IPS DF 6.9 (cell line): ENCODE data around the gene XCR1.

Source experiments
- DNase-seq: peaks from one replicate; pipeline ENCODE4 v3.0.0-alpha.2; 2013; ENCODE audit warnings: low read depth, low spot score
- H3K27ac ChIP-seq: one replicate; pipeline ENCODE4 v1.5.1; 2013; ENCODE audit warnings: low read length, control low read depth
- H3K27me3 ChIP-seq: 2 replicates; pipeline ENCODE4 v1.6.1; 2013; ENCODE audit warnings: mild to moderate bottlenecking, low read length; ENCODE audit not compliant: control insufficient read depth, insufficient read depth
- H3K36me3 ChIP-seq: 2 replicates; pipeline ENCODE4 v1.6.1; 2013; ENCODE audit warnings: low read length; ENCODE audit not compliant: control insufficient read depth, insufficient read depth
- H3K4me1 ChIP-seq: 2 replicates; pipeline ENCODE4 v1.6.1; 2013; ENCODE audit warnings: low read length; ENCODE audit not compliant: control insufficient read depth, insufficient read depth
- H3K4me3 ChIP-seq: 2 replicates; pipeline ENCODE4 v1.5.1; 2013; ENCODE audit warnings: mild to moderate bottlenecking, low read length
- H3K9me3 ChIP-seq: 2 replicates; pipeline ENCODE4 v1.6.1; 2013; ENCODE audit warnings: low read length, inconsistent platforms; ENCODE audit not compliant: control insufficient read depth, insufficient read depth
- WGBS: extraction: QIAGEN DNeasy Blood & Tissue Kit; methylation state at CpG from one replicate; pipeline ENCODE4 v1.1.7; 2013; ENCODE audit warnings: mixed read lengths, missing lambda C conversion rate; ENCODE audit not compliant: insufficient read length, insufficient coverage; 5-methylcytosine and 5-hydroxymethylcytosine counted together

Gene XCR1

DNA sequence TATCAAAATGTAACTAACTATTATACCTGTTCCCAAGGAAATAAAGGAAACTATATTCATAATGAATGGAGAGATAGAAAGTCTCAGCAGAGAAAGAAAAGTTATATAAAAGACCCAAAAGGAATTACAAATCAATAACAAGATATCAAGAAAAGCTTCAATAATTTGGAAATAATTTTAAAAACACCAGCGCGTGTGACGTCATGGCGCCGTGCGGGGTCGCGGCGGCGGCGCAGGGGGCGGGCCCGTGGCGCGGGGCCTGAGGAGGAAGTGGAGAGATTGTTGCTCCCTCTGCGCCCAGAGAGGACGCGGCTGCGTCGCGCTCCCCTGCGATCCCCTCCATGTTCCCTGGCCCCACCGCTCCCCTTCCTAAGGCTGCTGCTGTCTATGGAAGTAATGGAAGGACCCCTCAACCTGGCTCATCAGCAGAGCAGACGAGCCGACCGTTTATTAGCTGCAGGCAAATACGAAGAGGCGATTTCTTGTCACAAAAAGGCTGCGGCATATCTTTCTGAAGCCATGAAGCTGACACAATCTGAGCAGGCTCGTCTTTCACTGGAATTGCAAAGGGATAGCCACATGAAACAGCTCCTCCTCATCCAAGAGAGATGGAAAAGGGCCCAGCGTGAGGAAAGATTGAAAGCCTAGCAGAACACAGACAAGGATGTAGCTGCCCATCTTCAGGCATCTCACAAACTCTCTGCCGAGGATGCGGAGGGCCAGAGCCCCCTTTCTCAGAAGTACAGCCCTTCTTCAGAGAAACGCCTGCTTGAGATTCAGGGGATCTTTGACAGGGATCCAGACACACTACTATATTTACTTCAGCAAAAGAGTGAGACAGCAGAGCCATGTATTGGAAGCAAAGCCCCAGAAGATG lies 4.1 kb downstream of the XCR1 start:
- no CpG with 5 or more reads among the region's 34 CpGs for WGBS
- Histone ChIP-seq H3K36me3 (no peaks in the 10 kb centered on the region; the same call in 1 of the 2 replicates), H3K9me3 (peaks cover 4% of the 10 kb centered on the region), H3K27me3 (no peaks in the 10 kb centered on the region), H3K4me1 (no peaks in the 10 kb centered on the region), H3K27ac (no peak overlapping the region), H3K4me3 (no peak overlapping the region)
- DNase-seq: no peak

DNA sequence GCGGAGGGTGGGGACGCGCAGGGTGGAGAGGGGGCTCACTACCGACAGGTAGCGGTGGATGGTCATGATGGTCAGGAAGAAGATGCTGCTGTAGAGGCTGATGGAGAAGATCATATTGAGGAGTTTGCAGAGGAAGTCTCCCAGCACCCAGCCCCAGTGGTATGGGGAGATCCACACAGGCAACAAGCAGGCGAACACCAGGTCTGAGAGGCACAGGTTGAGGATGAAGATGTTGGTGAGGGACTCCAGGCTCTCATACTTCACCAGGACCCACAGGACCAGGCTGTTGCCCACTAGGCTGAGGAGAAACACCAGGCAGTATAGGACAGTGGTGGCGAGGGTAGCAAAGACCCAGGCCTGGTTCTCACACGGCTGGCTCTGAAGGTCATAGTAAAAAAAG lies 5.8 kb downstream of the XCR1 start:
- Histone ChIP-seq H3K27ac (no peak overlapping the region), H3K36me3 (no peaks in the 10 kb centered on the region; the same call in 1 of the 2 replicates), H3K4me1 (no peaks in the 10 kb centered on the region), H3K27me3 (no peaks in the 10 kb centered on the region), H3K9me3 (no peaks in the 10 kb centered on the region), H3K4me3 (no peak overlapping the region)
- no CpG with 5 or more reads among the region's 8 CpGs for WGBS
- DNase-seq: no peak

DNA sequence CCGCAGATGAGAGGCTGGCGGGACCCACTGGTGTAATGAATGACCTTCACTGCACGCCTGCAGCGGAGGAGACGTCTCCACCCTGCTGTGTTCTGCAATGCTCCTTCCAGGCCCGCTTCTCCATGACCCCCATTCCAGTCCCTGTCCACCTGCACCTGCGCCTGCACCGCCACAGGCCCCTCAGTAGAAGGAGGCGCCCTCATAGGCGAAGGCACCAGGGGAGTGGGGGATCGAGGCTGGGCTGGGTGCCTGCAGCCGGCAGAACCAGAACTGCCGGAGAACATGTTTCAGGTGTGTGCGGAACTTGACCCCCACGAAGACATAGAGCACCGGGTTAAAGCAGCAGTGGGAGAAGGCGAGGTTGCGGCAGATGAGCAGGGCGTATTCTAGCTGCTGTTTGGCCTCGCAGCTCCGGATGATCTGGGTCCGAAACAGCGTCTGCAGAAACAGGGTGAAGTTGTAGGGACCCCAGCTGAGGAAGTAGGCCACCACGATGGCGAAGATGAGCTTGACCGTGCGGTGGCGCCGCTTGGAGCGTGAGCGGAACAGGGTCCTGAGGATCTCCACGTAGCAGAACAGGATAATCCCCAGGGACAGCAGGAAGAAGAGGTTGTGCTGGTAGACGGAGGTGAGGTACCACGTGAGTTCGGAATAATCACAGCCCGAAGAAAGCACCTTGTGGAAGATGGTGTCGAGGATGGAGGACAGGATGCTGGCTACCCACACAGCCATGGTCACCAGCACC lies 6.3 kb downstream of the XCR1 start:
- no peak for DNase-seq
- Histone ChIP-seq H3K4me3 (no peak overlapping the region), H3K27ac (no peak overlapping the region), H3K9me3 (no peaks in the 10 kb centered on the region), H3K4me1 (no peaks in the 10 kb centered on the region), H3K27me3 (no peaks in the 10 kb centered on the region), H3K36me3 (no peaks in the 10 kb centered on the region; the same call in 1 of the 2 replicates)
- no CpG with 5 or more reads among the region's 37 CpGs for WGBS

DNA sequence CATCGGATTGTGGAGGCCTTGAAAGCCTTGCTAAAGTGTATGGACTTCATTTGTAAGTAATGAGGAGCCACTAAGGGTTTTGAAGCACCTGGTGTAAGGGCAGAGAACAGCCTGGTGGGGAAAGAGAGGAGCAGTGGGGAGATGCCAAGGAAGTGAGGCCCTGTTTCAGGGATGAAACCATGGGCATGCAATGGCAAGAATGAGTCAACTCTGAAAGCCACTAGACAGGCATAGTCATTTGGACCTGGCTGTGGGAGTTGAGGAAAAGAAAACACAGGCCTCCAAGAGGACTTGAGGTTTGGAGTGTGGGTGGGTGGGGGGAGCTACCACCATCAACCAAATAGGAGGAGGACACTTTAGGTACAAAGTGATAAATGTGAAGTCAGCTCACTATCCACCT lies 7.6 kb downstream of the XCR1 start:
- Histone ChIP-seq H3K4me3 (no peak overlapping the region), H3K4me1 (no peaks in the 10 kb centered on the region), H3K36me3 (no peaks in the 10 kb centered on the region; the same call in 1 of the 2 replicates), H3K27me3 (no peaks in the 10 kb centered on the region), H3K9me3 (no peaks in the 10 kb centered on the region), H3K27ac (no peak overlapping the region)
- no peak for DNase-seq
- no CpG with 5 or more reads among the region's 1 CpG for WGBS

DNA sequence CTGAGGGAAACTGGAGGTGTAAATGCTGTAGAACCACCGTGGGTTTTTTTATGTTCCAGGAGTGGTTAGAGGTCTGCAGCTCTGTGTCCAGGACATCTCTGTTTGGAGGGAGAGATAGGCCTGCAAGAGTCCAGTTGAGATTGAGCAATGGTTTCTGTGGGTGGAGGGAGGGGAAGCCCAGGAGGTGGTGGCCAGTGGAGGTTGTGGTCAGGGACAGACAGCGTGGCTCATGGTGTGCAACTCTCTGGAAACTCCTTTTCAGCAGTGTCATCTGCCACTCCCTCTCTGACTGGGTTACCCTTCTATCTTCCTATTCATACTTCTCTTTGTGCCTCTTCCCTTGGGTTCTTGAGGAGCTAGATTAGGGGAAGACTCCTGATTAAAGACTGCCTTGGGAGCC lies 9.6 kb downstream of the XCR1 start:
- no peak for DNase-seq
- H3K4me3 ChIP-seq: no peak overlapping the region
- H3K4me1 ChIP-seq: no peaks in the 10 kb centered on the region
- H3K27me3 ChIP-seq: no peaks in the 10 kb centered on the region
- no peaks in the 10 kb centered on the region for H3K36me3 ChIP-seq
- H3K9me3 ChIP-seq: no peaks in the 10 kb centered on the region
- H3K27ac ChIP-seq: no peak overlapping the region
- WGBS: no CpG with 5 or more reads among the region's 2 CpGs

DNA sequence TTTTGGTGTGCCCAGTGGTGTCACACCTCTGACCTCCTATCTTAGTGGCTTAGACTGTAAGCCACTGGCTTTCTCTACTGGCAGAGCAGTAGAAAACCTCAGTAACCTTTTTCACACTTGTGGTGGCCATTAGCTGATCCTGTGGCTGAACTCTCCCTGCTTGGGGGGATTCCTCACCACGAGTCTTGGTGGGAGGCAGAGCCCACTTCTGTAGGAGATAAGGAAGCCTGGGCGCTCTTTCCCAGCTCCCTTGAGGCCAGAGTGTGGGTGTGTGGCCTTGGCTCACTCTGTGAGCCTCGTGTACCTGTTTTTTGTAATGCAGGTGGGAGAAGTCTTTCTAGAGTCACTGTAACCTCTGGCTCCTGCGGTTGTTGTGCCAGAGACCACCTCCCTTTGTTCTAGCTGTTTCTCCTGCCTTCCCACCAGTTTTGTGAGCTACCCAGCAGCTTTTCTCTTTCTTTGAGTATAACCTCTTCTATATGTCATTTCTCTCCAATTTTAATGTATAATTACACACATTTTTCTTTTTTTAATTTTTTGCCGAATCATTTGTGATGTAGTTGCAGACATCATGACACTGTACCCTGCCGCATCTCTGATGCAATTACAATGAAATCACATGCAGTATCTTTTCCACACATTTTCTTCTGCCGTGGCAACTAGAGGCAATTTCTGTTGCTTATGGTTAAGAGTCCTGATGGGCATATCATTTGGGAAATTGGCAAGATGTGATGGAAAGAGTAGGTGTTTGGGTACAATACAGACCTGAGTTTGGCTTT lies 13.8 kb downstream of the XCR1 start:
- no CpG with 5 or more reads among the region's 7 CpGs for WGBS
- no peak overlapping the region for H3K27ac ChIP-seq
- no peak overlapping the region for H3K4me3 ChIP-seq
- H3K4me1 ChIP-seq: no peaks in the 10 kb centered on the region
- DNase-seq: no peak
- H3K27me3 ChIP-seq: no peaks in the 10 kb centered on the region
- H3K9me3 ChIP-seq: no peaks in the 10 kb centered on the region
- no peaks in the 10 kb centered on the region for H3K36me3 ChIP-seq

DNA sequence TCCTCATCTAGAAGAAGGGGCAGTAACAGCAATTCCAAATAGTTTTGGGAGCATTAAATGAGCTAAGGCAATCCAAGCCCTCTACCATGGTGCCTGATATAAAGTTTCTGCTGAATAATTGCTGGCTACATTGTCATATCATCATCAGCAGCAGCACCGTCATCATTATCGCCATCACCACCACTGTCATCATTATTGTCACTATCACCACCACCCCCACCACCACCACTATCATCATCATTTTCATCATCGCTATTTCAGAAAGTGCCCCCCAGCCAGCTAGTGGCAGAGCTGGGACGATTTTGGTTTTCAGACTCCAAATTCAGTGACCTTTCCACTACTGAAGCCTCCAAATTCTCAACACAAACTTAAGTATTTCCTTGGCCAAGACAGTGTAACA lies 15.0 kb downstream of the XCR1 start:
- no peaks in the 10 kb centered on the region for H3K36me3 ChIP-seq
- no peak overlapping the region for H3K4me3 ChIP-seq
- H3K27ac ChIP-seq: no peak overlapping the region
- no CpG with 5 or more reads among the region's 4 CpGs for WGBS
- H3K4me1 ChIP-seq: no peaks in the 10 kb centered on the region
- H3K9me3 ChIP-seq: no peaks in the 10 kb centered on the region
- H3K27me3 ChIP-seq: no peaks in the 10 kb centered on the region
- no peak for DNase-seq

DNA sequence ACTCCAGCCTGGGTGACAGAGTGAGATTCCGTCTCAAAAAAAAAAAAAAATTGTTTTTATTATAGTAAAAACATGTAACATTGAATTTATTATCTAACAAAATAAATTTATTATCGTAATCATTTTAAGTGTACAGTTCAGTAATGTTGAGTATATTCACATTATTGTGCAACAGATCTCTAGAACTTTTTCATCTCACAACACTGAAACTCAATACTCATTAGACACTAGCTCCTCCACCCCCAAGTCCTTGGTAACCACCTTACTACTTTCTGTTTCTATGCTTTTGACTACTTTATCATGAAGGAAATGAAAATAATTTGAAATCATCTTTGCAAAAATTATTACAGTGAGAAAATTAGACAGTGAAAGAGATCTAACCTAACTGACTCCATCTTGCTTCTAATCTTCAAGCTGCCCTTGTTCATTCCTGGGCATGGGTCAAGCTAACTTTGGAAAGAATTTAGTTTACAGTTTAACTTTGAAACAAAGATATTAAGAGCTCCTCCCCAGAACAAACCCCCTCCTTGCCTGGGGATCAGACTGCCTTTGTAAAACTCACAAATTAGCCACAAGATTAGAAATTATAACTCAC lies 16.7 kb downstream of the XCR1 start:
- no peak for DNase-seq
- no peak overlapping the region for H3K4me3 ChIP-seq
- no peaks in the 10 kb centered on the region for H3K9me3 ChIP-seq
- H3K4me1 ChIP-seq: 0 out of 2 replicates have a peak, but pooled peaks cover 3% of the 10 kb centered on the region
- no peak overlapping the region for H3K27ac ChIP-seq
- no peaks in the 10 kb centered on the region for H3K36me3 ChIP-seq
- WGBS: no CpG with 5 or more reads among the region's 2 CpGs
- no peaks in the 10 kb centered on the region; the same call in 1 of the 2 replicates for H3K27me3 ChIP-seq

DNA sequence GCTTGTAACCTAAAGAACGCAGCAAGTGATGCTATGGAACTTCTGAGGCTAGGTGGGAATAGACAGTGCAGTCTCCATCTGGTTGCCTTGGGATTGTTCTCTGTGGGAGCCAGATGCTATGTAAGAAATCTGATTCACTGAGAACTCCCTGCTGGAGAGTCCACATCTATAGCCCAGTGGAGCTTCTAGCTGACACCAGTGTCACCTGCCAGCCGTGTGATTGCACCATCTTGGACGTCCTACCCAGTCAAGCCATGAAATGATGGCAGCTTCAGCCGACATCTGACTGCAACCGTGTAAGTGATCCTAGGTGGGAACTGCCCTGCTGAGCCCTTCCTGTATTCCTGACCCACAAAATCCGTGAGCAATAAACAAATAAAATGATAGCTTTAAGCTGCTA lies 19.2 kb downstream of the XCR1 start:
- no peaks in the 10 kb centered on the region; the same call in 1 of the 2 replicates for H3K27me3 ChIP-seq
- H3K27ac ChIP-seq: no peak overlapping the region
- no peak for DNase-seq
- no CpG with 5 or more reads among the region's 6 CpGs for WGBS
- H3K4me1 ChIP-seq: 0 out of 2 replicates have a peak, but pooled peaks cover 3% of the 10 kb centered on the region
- no peak overlapping the region for H3K4me3 ChIP-seq
- H3K36me3 ChIP-seq: no peaks in the 10 kb centered on the region
- no peaks in the 10 kb centered on the region for H3K9me3 ChIP-seq

DNA sequence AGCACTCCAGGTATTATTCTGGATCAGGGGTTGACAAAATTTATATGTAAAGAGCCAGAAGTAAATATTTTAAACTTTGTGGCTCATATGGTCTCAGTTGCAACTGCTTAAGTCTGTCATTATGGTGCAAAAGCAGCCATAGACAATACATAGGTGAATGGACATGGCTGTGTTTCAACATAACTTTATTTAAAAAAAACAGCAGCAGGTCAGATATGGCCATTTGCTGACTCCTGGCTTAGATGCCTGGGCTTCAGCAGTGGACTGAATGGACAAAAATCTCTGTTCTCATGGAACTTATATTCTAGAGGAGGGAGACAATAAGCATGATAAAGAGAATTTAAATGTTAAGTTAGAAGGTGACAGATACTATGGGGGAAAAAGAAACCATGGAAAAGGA lies 20.0 kb downstream of the XCR1 start:
- no peak overlapping the region for H3K4me3 ChIP-seq

More for the DNA sequence above, 20.0 kb downstream of the XCR1 start:
- 0 out of 2 replicates have a peak, but pooled peaks cover 3% of the 10 kb centered on the region for H3K4me1 ChIP-seq
- H3K36me3 ChIP-seq: no peaks in the 10 kb centered on the region
- H3K27me3 ChIP-seq: no peaks in the 10 kb centered on the region; the same call in 1 of the 2 replicates
- H3K9me3 ChIP-seq: no peaks in the 10 kb centered on the region
- no peak for DNase-seq
- no peak overlapping the region for H3K27ac ChIP-seq
